OCI-M1 (cell line): Measurements from ENCODE around the gene KHSRP.

Experiments used
- DNase-seq: peaks from one replicate; lab custom pipeline; 2025; lab: John Stamatoyannopoulos, UW

The KHSRP gene

DNA sequence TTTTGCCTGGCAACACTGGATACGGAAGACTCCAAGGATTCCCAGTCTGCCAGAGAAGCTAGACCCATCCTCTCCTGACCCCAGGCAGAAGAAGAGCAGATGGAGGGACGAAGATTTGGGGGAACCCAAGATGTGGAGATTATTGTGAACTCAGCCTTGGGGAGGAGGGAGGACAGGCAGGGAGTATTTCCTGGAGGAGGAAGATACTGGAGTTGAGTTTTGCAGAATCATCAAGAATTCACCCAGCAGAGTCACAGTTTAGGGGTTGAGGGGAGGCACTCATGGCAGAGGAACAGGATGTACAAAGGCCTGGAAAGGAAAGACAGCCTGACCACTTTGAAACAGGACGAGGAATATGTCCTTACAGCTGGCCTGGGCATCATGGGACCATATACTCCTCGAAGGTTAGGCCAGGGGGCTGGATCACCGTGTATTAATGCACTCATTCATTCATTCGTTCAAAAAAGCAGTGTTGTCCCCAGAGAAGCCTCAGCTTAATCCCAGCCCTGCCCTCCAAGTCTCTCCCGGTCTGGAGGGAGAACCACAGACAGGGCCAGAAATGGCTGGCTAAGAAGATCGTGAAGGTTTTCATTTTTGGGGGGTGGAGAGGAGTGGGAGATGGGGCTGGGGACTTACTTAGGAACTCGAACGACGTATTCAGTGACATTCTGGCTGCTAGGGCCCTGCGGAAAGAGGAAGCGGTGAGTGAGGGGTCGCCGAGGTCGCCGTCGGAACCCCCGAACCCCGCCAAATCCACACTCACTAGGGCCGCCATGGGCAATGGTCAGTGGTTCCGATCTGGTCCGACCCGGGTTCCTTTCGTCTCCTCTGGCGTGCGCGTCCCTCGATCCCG, 32.2 kb downstream of the KHSRP start:
- peak; percentile 28 for DNase-seq

GRCh38 chr19:6387372-6387771, 37.2 kb downstream of the KHSRP start:
- no peak for DNase-seq

DNA sequence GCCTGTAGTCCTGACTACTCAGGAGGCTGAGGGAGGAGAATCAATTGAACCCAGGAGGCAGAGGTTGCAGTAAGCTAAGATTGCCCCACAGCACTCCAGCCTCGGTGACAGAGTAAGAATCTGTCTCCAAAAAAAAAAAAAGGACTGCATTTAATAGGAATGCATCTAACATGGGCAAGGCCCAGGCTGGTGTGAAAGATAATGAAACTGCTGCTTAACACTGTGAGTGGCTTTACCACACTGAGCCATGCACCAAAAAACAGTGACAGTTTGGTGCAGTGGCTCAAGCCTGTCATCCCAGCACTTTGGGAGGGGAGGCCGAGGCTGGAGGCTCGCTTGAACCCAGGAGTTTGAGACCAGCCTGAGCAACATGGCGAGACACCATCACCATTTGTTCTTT, 40.2 kb downstream of the KHSRP start:
- no peak for DNase-seq

- no peak for DNase-seq
Measured at GRCh38 chr19:6383188-6383587, 41.4 kb downstream of the KHSRP start.

DNA sequence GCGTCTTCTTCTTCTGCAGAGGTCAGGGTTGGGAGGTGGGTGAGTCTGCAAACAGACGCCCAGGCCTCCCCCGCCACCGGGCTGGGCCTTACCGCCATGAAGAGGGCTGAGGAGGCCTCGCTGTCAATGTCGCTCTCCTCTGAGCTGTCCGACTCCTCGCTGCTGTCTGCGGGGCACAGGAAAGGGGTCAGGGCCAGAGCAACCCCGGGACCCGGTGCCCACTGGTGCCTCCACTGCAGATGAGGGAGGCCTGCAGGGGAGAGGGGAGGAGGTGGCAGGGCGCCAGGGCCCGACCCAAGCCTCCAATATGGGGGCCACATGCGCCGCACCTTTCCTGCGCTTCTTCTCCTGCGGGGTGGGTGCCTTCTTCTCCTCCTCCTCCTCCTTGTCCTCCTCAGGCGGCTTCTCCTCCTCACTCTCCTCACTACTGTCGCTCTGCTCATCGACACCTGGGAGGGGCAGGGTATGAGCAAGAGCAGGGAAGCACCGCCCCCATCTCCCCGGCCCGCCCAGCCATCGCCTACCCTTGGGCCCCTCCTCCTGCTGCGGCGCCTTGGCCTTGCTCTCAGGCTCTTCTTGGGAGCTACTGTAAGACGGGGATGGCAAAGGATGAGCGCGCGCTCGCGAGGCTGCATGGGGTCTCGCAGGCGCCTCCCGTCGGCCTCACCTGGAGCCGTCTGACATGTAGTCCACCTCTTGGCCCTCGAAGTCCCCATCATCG, 43.4 kb downstream of the KHSRP start:
- no peak for DNase-seq

- DNase-seq, result no peak
Measured at GRCh38 chr19:6379744-6380143, 44.9 kb downstream of the KHSRP start.

DNA sequence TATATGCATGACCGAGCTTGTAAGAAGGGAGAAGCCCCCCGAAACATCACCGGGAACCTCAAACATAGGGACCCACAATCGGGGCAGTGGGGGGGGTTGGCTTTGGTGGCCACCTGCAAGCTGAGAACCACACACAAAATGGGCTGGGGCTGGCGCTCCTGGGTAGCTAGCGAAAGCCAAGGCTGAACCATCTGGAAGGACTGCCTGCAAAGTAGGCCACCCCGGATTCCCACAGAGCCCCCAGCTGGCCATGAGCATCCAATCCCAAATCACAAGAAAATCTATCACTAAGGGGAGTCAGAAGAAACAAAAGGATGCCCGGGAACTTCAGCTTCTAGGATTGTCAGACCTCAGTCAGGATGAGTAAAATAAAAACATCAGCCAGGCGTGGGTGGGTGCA, 46.1 kb downstream of the KHSRP start:
- DNase-seq, result no peak

DNA sequence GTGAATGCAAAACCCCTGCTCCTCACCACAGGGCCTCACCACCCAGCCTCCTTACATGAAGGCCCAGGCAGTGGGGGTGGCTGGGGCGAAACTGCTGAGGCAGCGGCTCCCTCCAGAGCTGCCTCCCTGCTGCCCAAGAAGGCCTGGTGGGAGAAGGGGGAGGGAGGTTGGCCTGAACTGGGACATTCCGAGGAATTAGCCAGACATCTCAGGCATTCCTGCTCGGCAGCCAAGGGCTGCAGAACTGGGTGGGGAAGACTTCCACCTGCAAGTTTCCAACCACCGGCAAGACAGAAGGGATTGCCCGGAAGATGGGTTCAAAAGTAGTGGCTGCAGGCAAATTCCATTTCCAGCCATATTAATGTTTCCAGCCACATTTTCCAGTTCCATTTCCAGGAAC, 46.6 kb downstream of the KHSRP start:
- DNase-seq, result no peak

DNA sequence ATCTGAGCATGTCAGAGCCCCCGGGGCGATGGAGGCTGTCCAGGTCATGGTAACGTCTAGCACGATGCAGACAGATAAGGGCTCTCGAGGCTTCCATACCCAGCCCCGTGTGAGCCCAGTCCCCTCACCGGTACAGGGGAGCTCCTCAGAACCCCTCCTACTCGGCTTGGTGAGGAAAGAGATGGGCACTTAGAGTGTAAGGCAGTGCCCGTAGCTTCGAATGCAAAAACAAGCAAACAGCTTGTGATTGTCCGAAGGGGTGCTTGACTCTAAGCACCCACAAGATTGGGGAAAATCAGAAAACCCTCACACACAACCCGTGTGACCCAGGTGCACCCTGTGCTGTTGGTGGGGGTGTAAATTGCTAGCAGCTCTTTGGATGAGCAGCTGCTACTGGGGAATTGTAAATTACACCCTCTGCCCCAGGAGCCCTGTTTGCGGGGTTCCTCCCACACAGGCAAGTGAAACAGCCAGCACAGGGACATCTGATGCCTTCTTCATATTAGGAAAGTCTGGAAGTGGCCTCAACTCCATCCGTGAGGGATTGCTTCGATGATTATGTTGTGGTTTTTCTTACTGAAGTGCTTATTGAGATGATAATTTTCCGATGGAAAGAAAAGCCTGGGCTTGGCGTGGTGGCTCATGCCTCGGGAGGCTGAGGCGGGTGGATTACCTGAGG, 48.0 kb downstream of the KHSRP start:
- DNase-seq, result no peak

DNA sequence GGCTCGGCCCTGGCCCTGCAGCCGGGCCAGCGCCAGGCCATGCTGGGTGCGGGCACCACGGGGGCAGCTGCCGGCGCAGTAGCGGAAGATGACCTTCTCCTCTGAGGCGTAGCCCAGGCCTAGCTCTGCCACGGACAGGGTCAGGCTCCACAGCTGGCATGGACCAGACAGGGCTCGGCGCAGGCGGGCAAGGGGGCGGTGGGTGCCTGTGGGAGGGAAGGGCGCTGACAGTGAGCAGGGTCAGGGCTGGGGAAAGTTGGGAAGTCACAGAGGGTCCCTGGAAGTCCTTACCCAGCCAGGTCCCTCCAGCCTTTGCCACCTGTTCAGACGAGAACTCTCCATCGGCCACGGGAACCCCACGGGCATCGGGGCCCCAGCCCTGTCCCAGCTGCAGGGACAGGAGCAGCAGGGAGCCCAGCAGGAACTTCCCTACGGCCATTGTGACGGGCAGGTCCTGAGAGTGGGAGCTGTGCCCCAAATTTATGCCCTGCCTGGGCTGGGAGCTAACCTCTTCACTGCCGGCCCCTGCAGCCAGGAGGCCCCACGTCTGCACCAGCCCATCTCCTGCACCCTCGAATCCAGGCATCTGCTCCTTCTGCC, 49.1 kb downstream of the KHSRP start, which contains the start of gene PSPN:
TSS of gene PSPN (minus strand) at position 523 of the 600 bp plus-strand sequence. CDS start at position 439, 84 bp downstream.
- no peak for DNase-seq

GRCh38 chr19:6374711-6375410, 49.8 kb downstream of the KHSRP start:
- DNase-seq, result no peak

- no peak for DNase-seq
Measured at GRCh38 chr19:6374161-6374709, 50.4 kb downstream of the KHSRP start.

DNA sequence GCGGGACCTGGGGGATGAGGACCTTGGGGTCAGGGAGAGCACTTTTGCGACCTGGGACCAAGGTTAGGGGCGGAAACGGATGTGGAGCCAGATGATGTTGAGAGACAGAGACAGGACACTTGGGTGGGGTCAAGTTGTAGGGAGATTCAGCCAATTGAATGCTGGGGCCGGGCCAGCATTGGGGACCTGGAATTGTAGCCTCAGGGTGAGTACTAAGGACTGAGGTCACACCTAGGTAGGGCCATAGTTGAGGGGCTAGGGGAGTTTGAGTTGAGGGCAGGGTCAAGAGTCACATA, 50.9 kb downstream of the KHSRP start:
- no peak for DNase-seq

- peak; percentile 95 for DNase-seq
Measured at GRCh38 chr19:6373096-6373812, 51.4 kb downstream of the KHSRP start.

DNA sequence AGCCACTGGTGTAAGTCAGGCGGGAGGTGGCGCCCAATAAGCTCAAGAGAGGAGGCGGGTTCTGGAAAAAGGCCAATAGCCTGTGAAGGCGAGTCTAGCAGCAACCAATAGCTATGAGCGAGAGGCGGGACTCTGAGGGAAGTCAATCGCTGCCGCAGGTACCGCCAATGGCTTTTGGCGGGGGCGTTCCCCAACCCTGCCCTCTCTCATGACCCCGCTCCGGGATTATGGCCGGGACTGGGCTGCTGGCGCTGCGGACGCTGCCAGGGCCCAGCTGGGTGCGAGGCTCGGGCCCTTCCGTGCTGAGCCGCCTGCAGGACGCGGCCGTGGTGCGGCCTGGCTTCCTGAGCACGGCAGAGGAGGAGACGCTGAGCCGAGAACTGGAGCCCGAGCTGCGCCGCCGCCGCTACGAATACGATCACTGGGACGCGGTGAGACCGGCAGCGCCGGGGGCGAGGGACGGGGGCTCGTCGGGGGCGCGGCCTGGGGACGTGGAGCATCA, 52.0 kb downstream of the KHSRP start, which contains the start of gene ALKBH7:
TSS of gene ALKBH7 (plus strand) at position 201 of the 502 bp plus-strand sequence. CDS start at position 228, 27 bp downstream.
- DNase-seq, result peak; percentile 99

DNA sequence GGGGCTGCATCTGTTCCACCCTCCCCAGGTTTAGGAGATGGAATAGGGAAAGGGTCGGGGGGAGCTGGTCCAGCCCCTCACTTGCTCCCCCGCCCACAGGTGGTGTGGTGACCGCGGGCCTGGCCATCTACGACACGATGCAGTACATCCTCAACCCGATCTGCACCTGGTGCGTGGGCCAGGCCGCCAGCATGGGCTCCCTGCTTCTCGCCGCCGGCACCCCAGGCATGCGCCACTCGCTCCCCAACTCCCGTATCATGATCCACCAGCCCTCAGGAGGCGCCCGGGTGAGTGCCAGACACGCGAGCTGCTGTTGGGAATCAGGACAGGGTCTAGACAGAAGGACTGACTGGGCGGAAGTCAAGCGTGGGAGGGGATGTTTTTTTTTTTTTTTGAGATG, 60.3 kb downstream of the KHSRP start:
- no peak for DNase-seq
